ENCODE results near the gene PRSS27. TPM values are rescaled to one million over a fixed set of nuclear protein-coding genes. Genes with fewer than 3 reads are reported as not detected.

The PRSS27 gene
- total and polyA plus RNA-seq, 9 donors: 0.75 to 1.8 (median 1.6) TPM

GRCh38 chr16:2704166-2704982 lies 15.7 kb downstream of the PRSS27 start:
- 92% methylated on average over 31 of the region's 33 CpGs for WGBS (ENCODE audit: insufficient coverage)
- Histone ChIP-seq H3K9me3 (replicated peaks; ENCODE audit: control insufficient read depth, low read depth, low read length) (no peaks in the 10 kb centered on the region), H3K27ac (ENCODE audit: low read length) (no peak overlapping the region), H3K36me3 (ENCODE audit: control insufficient read depth, insufficient read depth, low read length) (peaks cover 85% of the 10 kb centered on the region), H3K27me3 (ENCODE audit: control insufficient read depth, insufficient read depth, low read length) (no peaks in the 10 kb centered on the region), H3K4me3 (ENCODE audit: low read length) (no peak overlapping the region), H3K4me1 (ENCODE audit: control insufficient read depth, insufficient read depth, low read length) (no peaks in the 10 kb centered on the region)
- no peak for DNase-seq

GRCh38 chr16:2702871-2703745 lies 16.9 kb downstream of the PRSS27 start:
- Histone ChIP-seq H3K27ac (ENCODE audit: low read length) (no peak overlapping the region), H3K4me3 (ENCODE audit: low read length) (no peak overlapping the region), H3K36me3 (ENCODE audit: control insufficient read depth, insufficient read depth, low read length) (peaks cover 89% of the 10 kb centered on the region), H3K9me3 (replicated peaks; ENCODE audit: control insufficient read depth, low read depth, low read length) (no peaks in the 10 kb centered on the region), H3K27me3 (ENCODE audit: control insufficient read depth, insufficient read depth, low read length) (no peaks in the 10 kb centered on the region), H3K4me1 (ENCODE audit: control insufficient read depth, insufficient read depth, low read length) (no peaks in the 10 kb centered on the region)
- 79% methylated on average over 28 of the region's 28 CpGs for WGBS (ENCODE audit: insufficient coverage)
- no peak for DNase-seq

- Histone ChIP-seq H3K9me3 (replicated peaks; ENCODE audit: control insufficient read depth, low read depth, low read length) (no peaks in the 10 kb centered on the region), H3K27ac (ENCODE audit: low read length) (no peak overlapping the region), H3K27me3 (ENCODE audit: control insufficient read depth, insufficient read depth, low read length) (no peaks in the 10 kb centered on the region), H3K4me3 (ENCODE audit: low read length) (no peak overlapping the region), H3K4me1 (ENCODE audit: control insufficient read depth, insufficient read depth, low read length) (no peaks in the 10 kb centered on the region), H3K36me3 (ENCODE audit: control insufficient read depth, insufficient read depth, low read length) (peaks cover 91% of the 10 kb centered on the region)
- 84% methylated on average over 6 of the region's 13 CpGs for WGBS (ENCODE audit: insufficient coverage)
- DNase-seq: no peak
Observed at GRCh38 chr16:2702438-2702825, 17.6 kb downstream of the PRSS27 start.

- Histone ChIP-seq H3K36me3 (ENCODE audit: control insufficient read depth, insufficient read depth, low read length) (peaks cover 91% of the 10 kb centered on the region), H3K9me3 (replicated peaks; ENCODE audit: control insufficient read depth, low read depth, low read length) (no peaks in the 10 kb centered on the region), H3K4me3 (ENCODE audit: low read length) (no peak overlapping the region), H3K4me1 (ENCODE audit: control insufficient read depth, insufficient read depth, low read length) (no peaks in the 10 kb centered on the region), H3K27ac (ENCODE audit: low read length) (no peak overlapping the region), H3K27me3 (ENCODE audit: control insufficient read depth, insufficient read depth, low read length) (no peaks in the 10 kb centered on the region)
- WGBS (ENCODE audit: insufficient coverage): 87% methylated on average over 25 of the region's 29 CpGs
- no peak for DNase-seq
Observed at GRCh38 chr16:2701713-2702437, 18.1 kb downstream of the PRSS27 start.

- Histone ChIP-seq H3K27ac (ENCODE audit: low read length) (no peak overlapping the region), H3K9me3 (replicated peaks; ENCODE audit: control insufficient read depth, low read depth, low read length) (no peaks in the 10 kb centered on the region), H3K36me3 (ENCODE audit: control insufficient read depth, insufficient read depth, low read length) (peaks cover 91% of the 10 kb centered on the region), H3K4me3 (ENCODE audit: low read length) (no peak overlapping the region), H3K27me3 (ENCODE audit: control insufficient read depth, insufficient read depth, low read length) (no peaks in the 10 kb centered on the region), H3K4me1 (ENCODE audit: control insufficient read depth, insufficient read depth, low read length) (no peaks in the 10 kb centered on the region)
- DNase-seq: no peak
- WGBS (ENCODE audit: insufficient coverage): 88% methylated on average over 14 of the region's 15 CpGs
Observed at GRCh38 chr16:2701272-2701671, 18.8 kb downstream of the PRSS27 start.

GRCh38 chr16:2700786-2701185 lies 19.2 kb downstream of the PRSS27 start:
- 75% methylated on average over 13 of the region's 13 CpGs for whole genome bisulfite sequencing (ENCODE audit: insufficient coverage)
- no peak overlapping the region for H3K27ac ChIP-seq (ENCODE audit: low read length)
- H3K9me3 ChIP-seq (replicated peaks; ENCODE audit: control insufficient read depth, low read depth, low read length): no peaks in the 10 kb centered on the region
- H3K4me1 ChIP-seq (ENCODE audit: control insufficient read depth, insufficient read depth, low read length): no peaks in the 10 kb centered on the region
- DNase-seq: no peak
- peaks cover 86% of the 10 kb centered on the region for H3K36me3 ChIP-seq (ENCODE audit: control insufficient read depth, insufficient read depth, low read length)
- H3K4me3 ChIP-seq (ENCODE audit: low read length): no peak overlapping the region
- no peaks in the 10 kb centered on the region for H3K27me3 ChIP-seq (ENCODE audit: control insufficient read depth, insufficient read depth, low read length)

GRCh38 chr16:2699791-2700600 lies 20.0 kb downstream of the PRSS27 start:
- no peaks in the 10 kb centered on the region for H3K4me1 ChIP-seq (ENCODE audit: control insufficient read depth, insufficient read depth, low read length)
- no peaks in the 10 kb centered on the region for H3K9me3 ChIP-seq (replicated peaks; ENCODE audit: control insufficient read depth, low read depth, low read length)
- WGBS (ENCODE audit: insufficient coverage): 88% methylated on average over 27 of the region's 28 CpGs
- H3K27ac ChIP-seq (ENCODE audit: low read length): no peak overlapping the region
- no peak for DNase-seq
- peaks cover 78% of the 10 kb centered on the region for H3K36me3 ChIP-seq (ENCODE audit: control insufficient read depth, insufficient read depth, low read length)
- no peak overlapping the region for H3K4me3 ChIP-seq (ENCODE audit: low read length)
- H3K27me3 ChIP-seq (ENCODE audit: control insufficient read depth, insufficient read depth, low read length): no peaks in the 10 kb centered on the region

GRCh38 chr16:2698965-2699750 lies 20.9 kb downstream of the PRSS27 start:
- Histone ChIP-seq H3K36me3 (ENCODE audit: control insufficient read depth, insufficient read depth, low read length) (peaks cover 71% of the 10 kb centered on the region), H3K27ac (ENCODE audit: low read length) (no peak overlapping the region), H3K27me3 (ENCODE audit: control insufficient read depth, insufficient read depth, low read length) (no peaks in the 10 kb centered on the region), H3K4me3 (ENCODE audit: low read length) (no peak overlapping the region), H3K4me1 (ENCODE audit: control insufficient read depth, insufficient read depth, low read length) (no peaks in the 10 kb centered on the region), H3K9me3 (replicated peaks; ENCODE audit: control insufficient read depth, low read depth, low read length) (no peaks in the 10 kb centered on the region)
- 82% methylated on average over 28 of the region's 32 CpGs for WGBS (ENCODE audit: insufficient coverage)
- no peak for DNase-seq
